HG03139 (cell line): ENCODE measurements around the gene EPB41L3.

Experiments
- ATAC-seq: cut with Tn5 transposase; IDR thresholded peaks from one replicate; pipeline ENCODE4 v1.9.1; 2021; ENCODE audit not compliant: unreplicated experiment

The EPB41L3 gene

GRCh38 chr18:5419030-5419429, 124.8 kb downstream of the EPB41L3 start:
- ATAC-seq: no peak

DNA sequence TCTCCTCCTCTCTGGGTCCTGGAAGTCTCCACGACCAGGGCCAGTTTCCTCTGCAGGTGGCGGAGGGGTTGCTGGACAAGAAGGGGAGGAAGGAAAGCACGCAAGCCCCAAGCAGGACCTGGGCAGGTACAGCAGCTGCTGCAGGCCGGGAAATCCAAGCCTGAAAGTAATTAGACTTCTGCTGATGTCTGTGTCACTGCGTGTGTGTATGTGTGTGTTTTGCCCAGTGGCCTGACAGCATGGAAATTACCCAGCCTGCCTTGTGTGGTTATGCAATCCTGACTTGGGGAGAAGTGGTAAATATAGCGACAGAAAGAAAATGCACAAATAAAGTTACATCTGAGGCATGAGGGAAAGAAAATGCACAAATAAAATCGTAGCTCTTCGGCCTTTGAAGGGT, 126.5 kb downstream of the EPB41L3 start:
- ATAC-seq: no peak

DNA sequence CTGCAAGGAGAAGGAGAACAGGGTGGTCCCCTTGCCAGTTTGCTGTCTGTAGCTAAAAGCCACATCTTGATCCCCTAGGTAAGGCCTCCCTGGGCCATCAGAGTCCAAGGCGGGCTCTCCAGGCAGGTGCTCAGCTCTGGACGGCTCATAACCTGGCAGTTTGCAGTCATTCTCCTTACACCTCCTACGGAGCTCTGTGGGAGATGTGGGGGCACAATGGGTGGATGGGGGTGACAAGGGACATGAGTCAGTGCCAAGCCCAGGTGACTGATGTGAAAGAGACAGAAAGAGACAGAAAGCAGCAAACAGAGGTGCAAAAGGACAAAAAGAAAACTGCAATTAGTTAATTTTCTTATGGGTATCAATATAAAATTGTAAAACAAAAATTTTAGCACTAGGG, 127.7 kb downstream of the EPB41L3 start:
- no peak for ATAC-seq

DNA sequence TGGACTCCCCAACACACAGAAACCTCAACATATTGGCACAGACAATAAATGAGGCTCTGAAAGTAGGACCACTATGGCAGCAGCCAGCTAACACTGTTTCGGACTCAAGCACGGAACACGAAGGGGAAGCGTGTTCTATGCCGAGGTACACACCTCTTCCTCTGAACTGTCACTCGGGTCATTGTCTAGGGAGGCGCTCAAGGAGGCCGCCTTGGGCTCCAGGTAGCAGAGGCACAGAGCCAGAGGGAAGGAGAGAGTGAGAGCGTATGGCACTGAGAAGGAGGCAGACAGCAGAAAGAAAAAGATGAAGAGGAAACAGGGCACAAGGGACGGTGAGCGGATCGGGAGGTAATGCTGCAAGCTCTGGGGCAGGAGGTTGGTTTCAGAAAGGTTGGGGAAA, 128.1 kb downstream of the EPB41L3 start:
- ATAC-seq: no peak

GRCh38 chr18:5415031-5415430, 128.8 kb downstream of the EPB41L3 start:
- no peak for ATAC-seq

GRCh38 chr18:5414546-5414945, 129.3 kb downstream of the EPB41L3 start:
- no peak for ATAC-seq

DNA sequence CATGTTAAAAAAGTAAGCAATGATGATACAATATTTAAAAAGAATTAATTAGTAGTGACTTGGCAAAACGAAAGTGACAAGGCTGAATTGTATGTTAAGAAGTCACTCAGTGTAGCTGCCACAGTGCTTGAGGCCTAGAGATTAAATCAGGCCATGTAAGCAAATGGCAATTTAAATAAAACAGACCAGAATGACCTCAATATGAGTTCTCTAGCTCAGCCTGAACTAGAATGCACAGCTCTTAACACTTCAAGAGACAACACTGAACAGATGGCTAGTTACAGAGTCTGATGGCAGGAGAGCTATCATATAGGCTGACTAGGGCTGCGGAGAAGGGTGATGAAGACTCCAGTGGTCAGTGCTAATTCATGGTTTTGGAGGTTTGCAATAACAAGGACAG, 130.3 kb downstream of the EPB41L3 start:
- no peak for ATAC-seq

DNA sequence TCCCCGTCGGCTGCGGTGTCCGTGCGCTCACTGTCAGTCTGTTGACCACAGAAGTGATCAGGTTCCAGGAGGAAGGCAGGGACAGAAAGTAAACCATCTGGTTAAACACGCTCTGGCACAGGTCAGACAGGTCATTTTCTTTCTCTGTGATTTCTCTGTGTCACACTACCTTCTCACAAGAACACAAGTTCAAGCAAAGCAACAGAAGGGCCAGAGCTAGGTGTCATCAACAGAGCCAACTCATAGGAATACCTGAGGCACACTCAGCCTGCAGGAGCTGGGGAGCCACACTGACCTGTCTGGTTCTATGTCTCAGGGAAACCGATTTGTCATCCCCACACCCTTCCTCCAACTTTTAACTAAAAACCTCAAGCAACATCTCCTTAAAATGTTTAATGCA, 133.2 kb downstream of the EPB41L3 start:
- no peak for ATAC-seq

DNA sequence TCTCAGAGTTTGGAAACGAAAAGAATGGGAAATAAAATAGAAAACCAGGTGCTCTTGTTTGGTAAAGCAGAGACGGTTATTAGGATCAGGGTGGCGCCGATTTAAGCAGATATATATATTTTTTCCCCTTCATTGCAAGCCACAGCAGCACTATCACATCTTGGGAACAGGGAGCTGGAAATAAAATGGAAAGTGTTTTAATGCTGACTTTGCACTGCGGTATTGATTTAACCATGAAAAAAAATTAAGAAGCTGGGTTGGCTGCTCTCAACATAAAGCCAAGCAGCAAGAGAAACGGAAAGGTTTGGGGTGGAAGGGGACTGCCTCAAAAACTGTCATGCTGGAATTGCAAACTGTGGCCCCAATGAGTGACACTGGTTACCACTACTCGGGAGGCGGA, 145.5 kb downstream of the EPB41L3 start:
- ATAC-seq: no peak

DNA sequence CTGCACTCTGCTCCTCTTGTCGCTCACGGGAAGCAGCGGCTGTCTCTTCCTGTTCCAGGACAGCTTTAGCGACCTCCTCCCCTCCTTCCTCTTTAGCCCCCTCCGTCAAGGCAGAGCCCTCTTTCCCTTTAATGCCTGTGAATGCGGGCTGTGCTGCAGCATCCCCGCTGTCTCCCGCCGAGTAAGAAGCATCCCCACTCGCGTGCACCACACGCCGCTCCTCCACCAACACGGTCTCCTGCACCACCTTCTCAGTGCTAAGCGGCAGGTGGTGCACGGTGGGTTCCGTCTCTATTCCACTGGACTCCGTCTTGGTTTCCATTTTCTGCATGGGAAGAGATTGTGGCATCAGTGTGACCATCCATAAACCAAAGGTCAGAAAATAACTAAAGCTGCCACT, 146.7 kb downstream of the EPB41L3 start:
- ATAC-seq: no peak

DNA sequence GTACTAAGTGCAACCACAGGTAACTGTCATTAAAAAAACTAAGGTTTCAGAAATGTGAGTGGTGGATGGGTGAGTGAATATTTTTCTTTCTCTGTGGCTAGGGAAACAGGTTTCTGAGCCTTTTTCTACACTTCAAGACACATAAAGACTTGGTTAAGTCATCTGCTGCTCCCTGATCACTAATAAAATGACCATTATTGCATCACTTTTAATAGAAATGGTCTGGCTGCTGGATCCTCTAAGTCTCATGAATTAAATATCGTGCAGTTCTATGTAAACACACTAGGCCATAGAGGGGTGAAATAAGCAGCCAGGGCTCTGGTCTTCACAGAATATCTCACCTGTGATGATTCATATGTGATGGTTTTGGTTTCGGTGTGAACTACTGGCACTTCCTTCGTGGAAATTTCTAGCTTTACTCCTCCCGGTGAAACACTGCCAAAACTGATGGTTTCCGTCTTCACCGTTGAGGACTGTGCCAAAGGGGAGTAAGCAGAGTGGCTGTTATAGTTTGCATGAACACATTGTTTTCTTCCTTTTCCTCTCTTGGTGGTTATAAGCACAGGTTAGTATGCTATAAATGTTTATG, 147.8 kb downstream of the EPB41L3 start:
- no peak for ATAC-seq

- no peak for ATAC-seq
Measured at GRCh38 chr18:5393779-5394178, 150.0 kb downstream of the EPB41L3 start.

- ATAC-seq: no peak
Measured at GRCh38 chr18:5391409-5391808, 152.4 kb downstream of the EPB41L3 start.

DNA sequence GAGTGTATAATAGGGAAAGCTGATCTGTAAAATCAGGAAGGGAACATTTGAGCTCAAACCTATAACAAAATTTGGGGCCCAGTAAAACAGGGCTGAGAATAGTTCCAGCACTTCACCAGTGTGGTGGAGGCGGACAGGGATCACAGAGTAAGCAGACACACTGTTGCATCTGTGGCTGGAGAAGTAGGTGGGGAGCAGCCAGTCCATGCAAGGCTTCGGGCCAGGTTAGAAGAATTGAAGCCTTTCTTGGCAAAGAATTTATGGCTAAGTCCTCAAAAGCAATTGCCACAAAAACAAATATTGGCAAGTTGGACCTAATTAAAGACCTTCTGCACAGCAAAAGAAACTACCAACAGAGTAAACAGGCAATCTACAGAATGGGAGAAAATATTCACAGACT, 154.4 kb downstream of the EPB41L3 start:
- ATAC-seq: no peak

DNA sequence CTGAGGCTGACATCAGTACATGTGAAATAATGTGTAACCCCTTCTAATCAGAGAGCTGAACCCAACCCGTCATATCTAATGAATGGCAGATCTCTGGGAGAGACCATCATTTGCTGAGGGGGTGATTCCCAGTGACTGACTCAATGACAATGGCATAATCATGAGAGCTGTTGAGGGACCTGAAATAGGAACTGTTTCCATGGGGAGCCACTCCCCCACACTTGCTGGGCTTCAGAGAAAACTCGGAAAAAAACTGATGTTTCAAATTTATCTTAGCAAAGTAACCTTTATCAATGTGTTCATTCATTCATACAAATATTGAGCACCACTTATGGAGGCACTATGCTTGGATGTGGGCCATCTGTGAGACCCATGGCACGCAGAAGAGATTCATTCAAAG, 154.9 kb downstream of the EPB41L3 start:
- ATAC-seq: no peak

GRCh38 chr18:5380586-5380985, 163.2 kb downstream of the EPB41L3 start:
- no peak for ATAC-seq

- no peak for ATAC-seq
Measured at GRCh38 chr18:5376986-5377385, 166.8 kb downstream of the EPB41L3 start.

DNA sequence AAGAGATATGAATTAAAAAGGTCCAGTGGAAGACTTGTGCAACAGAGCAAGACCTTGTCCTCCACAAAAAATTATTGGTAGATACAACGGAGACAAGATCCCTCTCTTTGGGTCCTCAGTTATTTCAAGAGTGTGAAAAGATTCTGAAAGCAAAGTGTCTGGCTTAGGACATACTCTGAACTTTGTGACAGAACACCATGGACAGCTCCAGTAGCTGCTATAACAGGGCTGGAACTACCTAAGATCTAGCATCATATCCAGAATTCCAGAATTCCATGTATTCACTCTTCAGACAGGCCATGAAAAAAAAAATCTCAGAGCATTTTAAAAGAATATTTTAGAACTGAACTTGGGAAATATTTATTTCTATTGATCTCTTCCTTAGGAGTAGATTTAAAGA, 173.5 kb downstream of the EPB41L3 start:
- no peak for ATAC-seq

DNA sequence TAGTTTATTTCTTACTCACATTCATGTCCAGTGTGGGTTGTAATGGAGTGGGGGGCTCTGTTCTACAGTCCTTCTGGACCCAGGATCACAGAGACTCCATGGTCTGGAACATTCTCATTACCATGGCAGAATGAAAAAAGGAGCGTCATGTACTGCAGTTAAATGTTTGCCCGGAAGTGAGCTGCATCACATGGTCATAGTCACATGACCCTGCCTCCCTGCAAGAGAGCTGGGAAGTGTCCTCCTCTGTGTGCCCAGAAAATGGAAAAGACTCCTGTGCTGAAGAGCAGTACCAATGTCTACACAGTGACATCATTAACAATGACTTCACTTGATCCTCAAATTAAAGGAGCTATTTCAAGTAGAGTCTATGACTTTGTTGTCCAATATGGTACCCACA, 174.3 kb downstream of the EPB41L3 start:
- ATAC-seq: no peak

GRCh38 chr18:5365443-5365842, 178.4 kb downstream of the EPB41L3 start:
- no peak for ATAC-seq

DNA sequence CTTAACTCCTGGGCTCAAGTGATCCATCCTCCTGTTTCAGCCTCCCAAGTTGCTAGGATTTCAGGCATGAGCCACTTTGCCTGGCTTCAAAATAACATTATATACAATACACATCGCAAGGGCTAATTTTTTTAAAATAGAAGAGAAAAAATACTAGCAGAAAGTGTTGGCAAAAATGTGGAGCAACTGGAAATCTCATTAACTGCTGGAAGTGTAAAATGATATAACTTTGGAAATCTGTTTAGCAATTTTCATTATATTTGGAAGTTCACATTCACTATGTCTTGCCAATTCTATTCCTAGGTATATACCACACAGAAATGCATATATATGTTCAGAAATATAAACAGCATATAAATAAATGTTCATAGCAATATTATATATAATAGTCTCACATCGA, 193.2 kb downstream of the EPB41L3 start:
- ATAC-seq: no peak
